ENCODE measurements around the gene STK4. TPM values are rescaled to one million over a fixed set of nuclear protein-coding genes. Genes with fewer than 3 reads are reported as not detected.
"Not testable (repeated sequence)": the region's sequence is repeated elsewhere in the genome, so short reads cannot be mapped to it uniquely, and the experiment has no call there.

Gene STK4
- total and polyA plus RNA-seq, 2 donors (not counting 3 experiments of a cell fraction or from before 2014, with no cell fraction given): 9.1 to 29.6 TPM

GRCh38 chr20:45021631-45022030, 55.3 kb downstream of the STK4 start:
- FAIRE-seq (no peak), DNase-seq (ENCODE audit: low read depth, low spot score) (no peak)
- no peaks in the 10 kb centered on the region for H3K9me1 ChIP-seq (replicated peaks; ENCODE audit: control insufficient read depth, extremely low read depth, insufficient read depth, low read length)
- H3K4me3 ChIP-seq (replicated peaks in 1 of 3; ENCODE audit: insufficient read depth in 1 of 3, low read depth in 1 of 3, low read length in 3 of 3): no peak overlapping the region
- no peak overlapping the region for H3K4me2 ChIP-seq (ENCODE audit: insufficient read depth, low read length)
- H3K4me1 ChIP-seq (ENCODE audit: control insufficient read depth, extremely low read depth, insufficient read depth, low read length): peaks cover 4% of the 10 kb centered on the region
- H3K36me3 ChIP-seq (ENCODE audit: control insufficient read depth in 2 of 2, extremely low read depth in 1 of 2, insufficient read depth in 2 of 2, low read length in 2 of 2): no peaks in the 10 kb centered on the region
- POLR2A ChIA-PET: no interaction called here
- H3K9me3 ChIP-seq (replicated peaks; ENCODE audit: control insufficient read depth, insufficient read depth, low read length): no peaks in the 10 kb centered on the region
- dilution Hi-C loops (cut with MboI; ENCODE audit: extremely low pct_ligation_motif_present, low sequenced_read_pairs) (no loop called here), intact Hi-C loops (cut with micrococcal nuclease) (no loop called here)
- TF ChIP-seq EZH2 (IDR thresholded peaks at IDR 0.05; ENCODE audit: borderline replicate concordance, low read depth, low read length, severe bottlenecking): no peak
- TF ChIP-seq, protein P1, sequence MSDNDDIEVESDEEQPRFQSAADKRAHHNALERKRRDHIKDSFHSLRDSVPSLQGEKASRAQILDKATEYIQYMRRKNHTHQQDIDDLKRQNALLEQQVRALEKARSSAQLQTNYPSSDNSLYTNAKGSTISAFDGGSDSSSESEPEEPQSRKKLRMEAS (IDR thresholded peaks at IDR 0.05; ENCODE audit: insufficient read depth, insufficient read length): no peak
- TF ChIP-seq POLR2AphosphoS5 (IDR thresholded peaks at IDR 0.05; ENCODE audit: insufficient read depth, low read depth, low read length): no peak
- no peak for TF ChIP-seq JUN (IDR thresholded peaks at IDR 0.05; ENCODE audit: borderline replicate concordance, insufficient read depth, insufficient read length, low read depth)
- TF ChIP-seq POLR2A (IDR thresholded peaks at IDR 0.05; ENCODE audit: low read depth, low read length): no peak
- TF ChIP-seq GATA2 (IDR thresholded peaks at IDR 0.05; ENCODE audit: insufficient read depth, insufficient read length, low read depth, low read length): no peak
- no peak for TF ChIP-seq CTCF (IDR thresholded peaks at IDR 0.05; ENCODE audit: extremely low read depth in 1 of 2, insufficient read depth in 1 of 2, low read depth in 1 of 2, low read length in 2 of 2)
- no peak for TF ChIP-seq MYC (IDR thresholded peaks at IDR 0.05; ENCODE audit: low read depth, low read length)
- TF ChIP-seq FOS (IDR thresholded peaks at IDR 0.05; ENCODE audit: borderline replicate concordance, insufficient read depth, low read length): no peak
- H3K9ac ChIP-seq (replicated peaks; ENCODE audit: extremely low read depth, insufficient read depth, low read length): no peak overlapping the region
- H3K27me3 ChIP-seq (ENCODE audit: control insufficient read depth in 2 of 2, insufficient read depth in 2 of 2, low read length in 2 of 2): no peaks in the 10 kb centered on the region
- no peak overlapping the region for H3K27ac ChIP-seq (ENCODE audit: insufficient read depth, low read depth, low read length)
- peaks cover 6% of the 10 kb centered on the region for H4K20me1 ChIP-seq (replicated peaks; ENCODE audit: control insufficient read depth, extremely low read depth, insufficient read depth, low read length)
- no peaks in the 10 kb centered on the region for H3K79me2 ChIP-seq (ENCODE audit: control insufficient read depth, insufficient read depth, low read length)
- H2AFZ ChIP-seq (ENCODE audit: low read depth, low read length): no peak overlapping the region
- no TSS peak for BruUV-seq (replicated peaks)
- CTCF ChIA-PET: interaction anchor here (1.0 to 2.3 kb wide), 3 partner anchors 10 to 22 kb away, joined by 4 to 7 read pairs (median 6); no protein-coding TSS in a partner anchor

- DNase-seq (ENCODE audit: low read depth, low spot score); H3K27ac ChIP-seq (ENCODE audit: insufficient read depth, low read depth, low read length); H3K27me3 ChIP-seq (ENCODE audit: control insufficient read depth in 2 of 2, insufficient read depth in 2 of 2, low read length in 2 of 2); POLR2A ChIA-PET; H3K4me1 ChIP-seq (ENCODE audit: control insufficient read depth, extremely low read depth, insufficient read depth, low read length); BruUV-seq (replicated peaks); H3K4me3 ChIP-seq (replicated peaks in 1 of 3; ENCODE audit: insufficient read depth in 1 of 3, low read depth in 1 of 3, low read length in 3 of 3); H3K36me3 ChIP-seq (ENCODE audit: control insufficient read depth in 2 of 2, extremely low read depth in 1 of 2, insufficient read depth in 2 of 2, low read length in 2 of 2); H3K9me3 ChIP-seq (replicated peaks; ENCODE audit: control insufficient read depth, insufficient read depth, low read length); H3K79me2 ChIP-seq (ENCODE audit: control insufficient read depth, insufficient read depth, low read length); H4K20me1 ChIP-seq (replicated peaks; ENCODE audit: control insufficient read depth, extremely low read depth, insufficient read depth, low read length); intact Hi-C loops (cut with micrococcal nuclease); H3K4me2 ChIP-seq (ENCODE audit: insufficient read depth, low read length); H3K9me1 ChIP-seq (replicated peaks; ENCODE audit: control insufficient read depth, extremely low read depth, insufficient read depth, low read length); H2AFZ ChIP-seq (ENCODE audit: low read depth, low read length); H3K9ac ChIP-seq (replicated peaks; ENCODE audit: extremely low read depth, insufficient read depth, low read length); dilution Hi-C loops (cut with MboI; ENCODE audit: extremely low pct_ligation_motif_present, low sequenced_read_pairs); FAIRE-seq: not testable (repeated sequence)
- CTCF ChIA-PET: interaction anchor here (1.2 kb wide), 1 partner anchor 73 kb away, joined by 3 read pairs; no protein-coding TSS in a partner anchor
Measured at GRCh38 chr20:45023140-45023539, 56.8 kb downstream of the STK4 start.

All from endothelial cell of umbilical vein (primary cell).